GM21825 (cell line): ENCODE measurements around the gene IQSEC3.

Experiments
- ATAC-seq: cut with Tn5 transposase; IDR thresholded peaks from one replicate; pipeline ENCODE4 v1.9.1; 2021; ENCODE audit warnings: mild to moderate bottlenecking, moderate library complexity; ENCODE audit not compliant: unreplicated experiment

The IQSEC3 gene

DNA sequence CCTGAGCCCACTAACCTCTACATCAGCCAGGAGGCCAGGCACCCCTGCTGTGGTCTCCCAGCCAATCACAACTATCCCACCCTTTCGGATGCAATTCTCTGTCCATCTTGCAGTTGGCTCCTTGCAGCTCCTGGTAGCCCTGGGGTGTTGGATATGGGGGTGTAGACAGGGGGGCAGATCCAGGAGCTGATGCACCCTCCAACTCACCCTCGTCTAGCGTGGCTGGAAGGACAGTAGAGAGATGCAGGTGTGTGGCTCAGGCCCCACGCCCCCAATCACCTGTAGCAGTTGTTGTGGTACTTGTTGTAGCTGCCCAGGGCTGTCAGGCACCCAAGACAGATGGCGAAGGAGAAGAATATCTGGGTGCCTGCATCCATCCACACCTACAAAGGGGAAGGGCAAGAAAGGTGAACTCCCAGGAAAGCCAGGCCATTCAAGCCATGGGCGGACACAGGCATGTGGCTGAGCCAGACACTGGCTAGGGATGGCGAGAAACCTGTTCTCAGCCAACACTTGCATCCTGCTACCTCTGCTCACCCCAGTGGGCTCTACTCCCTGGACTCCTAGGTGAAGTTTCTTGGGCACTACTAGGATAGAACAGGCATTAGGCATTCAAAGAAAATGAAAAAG is 160.8 kb downstream of the IQSEC3 start:
- ATAC-seq, result no peak
